ENCODE measurements around the gene ADCY2. TPM values are rescaled to one million over a fixed set of nuclear protein-coding genes. Genes with fewer than 3 reads are reported as not detected.

Gene ADCY2
- total and polyA plus RNA-seq, 9 of the 15 experiments (the other 6 are each of a cell fraction or from before 2014, with no cell fraction given) = 0.01 to 0.15 (median 0.03) TPM; not detected in 5

DNA sequence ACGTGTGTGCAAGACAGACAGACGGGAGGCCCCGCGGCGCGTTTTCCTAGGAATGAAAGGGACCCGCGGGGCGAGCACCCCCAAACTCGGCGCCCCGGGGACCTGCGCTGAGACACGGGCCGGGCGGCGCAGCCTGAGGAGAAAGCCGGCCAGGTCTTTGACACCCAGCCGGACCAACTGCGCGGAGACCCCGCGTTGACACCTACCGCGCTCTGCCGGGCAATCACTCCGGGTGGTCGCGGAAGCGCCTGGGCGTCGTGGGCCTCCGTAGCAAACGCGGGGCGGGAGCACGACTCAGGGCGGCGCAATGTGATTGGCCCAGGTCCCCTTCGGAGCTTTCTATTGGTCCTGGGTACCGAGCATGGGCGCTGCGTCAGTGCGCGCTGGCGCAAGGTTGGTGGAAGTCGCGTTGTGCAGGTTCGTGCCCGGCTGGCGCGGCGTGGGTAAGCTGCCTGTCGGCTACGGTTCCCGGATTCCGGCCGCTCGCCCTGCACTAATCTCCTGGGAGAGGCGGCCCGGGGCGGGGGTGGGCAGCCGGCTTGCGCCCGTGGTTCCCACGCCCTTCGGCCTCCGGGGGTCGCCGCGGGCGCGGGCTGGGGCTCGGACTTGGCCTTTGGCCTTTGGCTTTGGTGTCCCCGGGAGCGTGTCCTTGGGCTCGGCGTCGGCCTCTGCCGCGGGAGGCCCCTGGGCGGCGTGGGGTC is 473.0 kb downstream of the ADCY2 start, which contains the start of the genes FASTKD3 and MTRR (continued):
- TF ChIP-seq, protein P1, sequence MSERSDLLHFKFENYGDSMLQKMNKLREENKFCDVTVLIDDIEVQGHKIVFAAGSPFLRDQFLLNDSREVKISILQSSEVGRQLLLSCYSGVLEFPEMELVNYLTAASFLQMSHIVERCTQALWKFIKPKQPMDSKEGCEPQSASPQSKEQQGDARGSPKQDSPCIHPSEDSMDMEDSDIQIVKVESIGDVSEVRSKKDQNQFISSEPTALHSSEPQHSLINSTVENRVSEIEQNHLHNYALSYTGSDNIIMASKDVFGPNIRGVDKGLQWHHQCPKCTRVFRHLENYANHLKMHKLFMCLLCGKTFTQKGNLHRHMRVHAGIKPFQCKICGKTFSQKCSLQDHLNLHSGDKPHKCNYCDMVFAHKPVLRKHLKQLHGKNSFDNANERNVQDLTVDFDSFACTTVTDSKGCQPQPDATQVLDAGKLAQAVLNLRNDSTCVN (CRISPR knock-in tag; IDR thresholded peaks at IDR 0.05) = no peak
- TF ChIP-seq STAT5B (CRISPR knock-in tag; IDR thresholded peaks at IDR 0.05) (no peak), JUND (IDR thresholded peaks at IDR 0.05; ENCODE audit: borderline replicate concordance, low read depth, low read length) (peak; percentile 43; the same call in 1 of the 2 replicates), JUND (tag; IDR thresholded peaks at IDR 0.05; ENCODE audit: borderline replicate concordance, low read depth, low read length) (no peak; the same call in 2 of the 3 replicates), GTF2E2 (tag; IDR thresholded peaks at IDR 0.05) (no peak), ESRRA (IDR thresholded peaks at IDR 0.05; ENCODE audit: borderline replicate concordance, low read depth) (peak; percentile 42; the same call in 1 of the 2 replicates), CEBPG (CRISPR knock-in tag; IDR thresholded peaks at IDR 0.05) (no peak; the same call in 1 of the 2 replicates), CEBPG (tag; conservative IDR thresholded peaks at IDR 0.05 in 1 of 2, IDR thresholded peaks at IDR 0.05 in 1 of 2) (no peak; a peak in 1 of 4 replicates), CXXC5 (CRISPR knock-in tag; IDR thresholded peaks at IDR 0.05) (peak; percentile 91), ZNF175 (CRISPR knock-in tag; IDR thresholded peaks at IDR 0.05; ENCODE audit: low read depth) (no peak), KHSRP (IDR thresholded peaks at IDR 0.05) (no peak), ZFP30 (CRISPR knock-in tag; IDR thresholded peaks at IDR 0.05; ENCODE audit: borderline replicate concordance) (no peak), RBM17 (IDR thresholded peaks at IDR 0.05; ENCODE audit: borderline replicate concordance, low read depth, low read length) (no peak), ZNF165 (CRISPR knock-in tag; IDR thresholded peaks at IDR 0.05; ENCODE audit: borderline replicate concordance) (no peak), ZKSCAN1 (IDR thresholded peaks at IDR 0.05; ENCODE audit: low read depth, low read length) (0 out of 2 replicates have a peak, but pooled peaks have one; percentile 49), ZNF3 (CRISPR knock-in tag; IDR thresholded peaks at IDR 0.05) (no peak), KLF6 (CRISPR knock-in tag; IDR thresholded peaks at IDR 0.05; ENCODE audit: borderline replicate concordance) (no peak), HLTF (IDR thresholded peaks at IDR 0.05) (peak; percentile 63; the same call in 1 of the 2 replicates), ETV6 (IDR thresholded peaks at IDR 0.05; ENCODE audit: borderline replicate concordance in 1 of 2, low read depth in 2 of 2, low read length in 1 of 2) (no peak), ETV6 (CRISPR knock-in tag; IDR thresholded peaks at IDR 0.05; ENCODE audit: borderline replicate concordance) (no peak), GATAD2A (IDR thresholded peaks at IDR 0.05) (no peak)
- TF ChIP-seq, protein P2, sequence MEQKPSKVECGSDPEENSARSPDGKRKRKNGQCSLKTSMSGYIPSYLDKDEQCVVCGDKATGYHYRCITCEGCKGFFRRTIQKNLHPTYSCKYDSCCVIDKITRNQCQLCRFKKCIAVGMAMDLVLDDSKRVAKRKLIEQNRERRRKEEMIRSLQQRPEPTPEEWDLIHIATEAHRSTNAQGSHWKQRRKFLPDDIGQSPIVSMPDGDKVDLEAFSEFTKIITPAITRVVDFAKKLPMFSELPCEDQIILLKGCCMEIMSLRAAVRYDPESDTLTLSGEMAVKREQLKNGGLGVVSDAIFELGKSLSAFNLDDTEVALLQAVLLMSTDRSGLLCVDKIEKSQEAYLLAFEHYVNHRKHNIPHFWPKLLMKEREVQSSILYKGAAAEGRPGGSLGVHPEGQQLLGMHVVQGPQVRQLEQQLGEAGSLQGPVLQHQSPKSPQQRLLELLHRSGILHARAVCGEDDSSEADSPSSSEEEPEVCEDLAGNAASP (IDR thresholded peaks at IDR 0.05) = no peak
- TF ChIP-seq, protein P3, sequence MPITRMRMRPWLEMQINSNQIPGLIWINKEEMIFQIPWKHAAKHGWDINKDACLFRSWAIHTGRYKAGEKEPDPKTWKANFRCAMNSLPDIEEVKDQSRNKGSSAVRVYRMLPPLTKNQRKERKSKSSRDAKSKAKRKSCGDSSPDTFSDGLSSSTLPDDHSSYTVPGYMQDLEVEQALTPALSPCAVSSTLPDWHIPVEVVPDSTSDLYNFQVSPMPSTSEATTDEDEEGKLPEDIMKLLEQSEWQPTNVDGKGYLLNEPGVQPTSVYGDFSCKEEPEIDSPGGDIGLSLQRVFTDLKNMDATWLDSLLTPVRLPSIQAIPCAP (CRISPR knock-in tag; IDR thresholded peaks at IDR 0.05; ENCODE audit: borderline replicate concordance) = no peak
- TF ChIP-seq, protein P4, sequence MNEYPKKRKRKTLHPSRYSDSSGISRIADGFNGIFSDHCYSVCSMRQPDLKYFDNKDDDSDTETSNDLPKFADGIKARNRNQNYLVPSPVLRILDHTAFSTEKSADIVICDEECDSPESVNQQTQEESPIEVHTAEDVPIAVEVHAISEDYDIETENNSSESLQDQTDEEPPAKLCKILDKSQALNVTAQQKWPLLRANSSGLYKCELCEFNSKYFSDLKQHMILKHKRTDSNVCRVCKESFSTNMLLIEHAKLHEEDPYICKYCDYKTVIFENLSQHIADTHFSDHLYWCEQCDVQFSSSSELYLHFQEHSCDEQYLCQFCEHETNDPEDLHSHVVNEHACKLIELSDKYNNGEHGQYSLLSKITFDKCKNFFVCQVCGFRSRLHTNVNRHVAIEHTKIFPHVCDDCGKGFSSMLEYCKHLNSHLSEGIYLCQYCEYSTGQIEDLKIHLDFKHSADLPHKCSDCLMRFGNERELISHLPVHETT (CRISPR knock-in tag; conservative IDR thresholded peaks at IDR 0.05 in 1 of 2, IDR thresholded peaks at IDR 0.05 in 1 of 2) = no peak

All from K562 (cell line).